Ascending aorta (tissue), 2 donors: ENCODE results near the gene SMURF2. TPM values are rescaled to one million over a fixed set of nuclear protein-coding genes. Genes with fewer than 3 reads are reported as not detected.

Experiments used
- DNase-seq, 2 donors: peaks; one replicate each; pipeline ENCODE4 v3.0.0-alpha.2; 2019; ENCODE audit warnings: low spot score in 2 of 2
- H3K27ac ChIP-seq, 2 donors: fragments of 200-600 bp; sonication (generic); one replicate each; pipeline ENCODE4 v1.5.1; 2016 to 2017; ENCODE audit warnings: mild to moderate bottlenecking in 1 of 2
- H3K27me3 ChIP-seq: fragments of 200-600 bp; sonication (generic); one replicate; pipeline ENCODE4 v1.5.1; 2017
- H3K36me3 ChIP-seq, 2 donors: fragments of 200-600 bp; sonication (generic); one replicate each; pipeline ENCODE4 v1.5.1; 2016
- H3K4me1 ChIP-seq, 2 donors: fragments of 200-600 bp; sonication (generic); one replicate each; pipeline ENCODE4 v1.5.1; 2016 to 2017; ENCODE audit warnings: mild to moderate bottlenecking in 1 of 2
- H3K4me3 ChIP-seq, 2 donors: fragments of 200-600 bp; sonication (generic); one replicate each; pipeline ENCODE4 v1.5.1; 2016 to 2017; ENCODE audit warnings: mild to moderate bottlenecking in 1 of 2
- H3K9me3 ChIP-seq, 2 donors: fragments of 200-600 bp; sonication (generic); one replicate each; pipeline ENCODE4 v1.5.1; 2016
- CTCF ChIP-seq, 3 experiments: fragments of 200-600 bp in 2 of 3; fragments of 450-650 bp in 1 of 3; sonication (generic) in 2 of 3; IDR thresholded peaks; one replicate each; pipeline ENCODE4 v1.5.1; 2016 to 2019; ENCODE audit warnings: antibody characterized with exemption in 3 of 3, mild to moderate bottlenecking in 1 of 3, moderate library complexity in 1 of 3
- intact Hi-C: fragments of 100-400 bp; cut with DNase I; formaldehyde crosslinking; loops from one replicate; pipeline ENCODE4 v1.15.1; 2023
- total RNA-seq: library from RNA; depleted of rRNA; stranded (reverse); fragments of >200 nt; gene quantifications from one replicate; pipeline ENCODE4 v1.1.0, GENCODE V29; 2016

The SMURF2 gene
- total RNA-seq, 1 donor from 2014 or later, result 17.6 TPM

- Histone ChIP-seq H3K9me3 (no peaks in the 10 kb centered on the region), H3K36me3 (peaks cover 3 to 20% of the 10 kb centered on the region in 2 donors), H3K4me3 (no peak overlapping the region), H3K27me3 (no peaks in the 10 kb centered on the region), H3K4me1 (no peaks in the 10 kb centered on the region), H3K27ac (no peak overlapping the region)
- intact Hi-C loops, result no loop called here
- no peak for DNase-seq
- TF ChIP-seq CTCF (IDR thresholded peaks at IDR 0.05), result no peak
These were observed 63.4 kb downstream of the SMURF2 start for GRCh38 chr17:64598672-64599071.

- Histone ChIP-seq H3K4me3 (no peak overlapping the region), H3K4me1 (no peaks in the 10 kb centered on the region), H3K36me3 (peaks cover 18 to 35% of the 10 kb centered on the region in 2 donors), H3K9me3 (no peaks in the 10 kb centered on the region), H3K27me3 (no peaks in the 10 kb centered on the region), H3K27ac (no peak overlapping the region)
- no peak for TF ChIP-seq CTCF (IDR thresholded peaks at IDR 0.05)
- intact Hi-C loops, result no loop called here
- no peak for DNase-seq
These were observed 65.1 kb downstream of the SMURF2 start for GRCh38 chr17:64596988-64597387.

GRCh38 chr17:64596439-64596838 is 65.7 kb downstream of the SMURF2 start:
- Histone ChIP-seq H3K27ac (no peak overlapping the region), H3K4me3 (no peak overlapping the region), H3K9me3 (no peaks in the 10 kb centered on the region), H3K36me3 (peaks cover 19 to 40% of the 10 kb centered on the region in 2 donors), H3K27me3 (no peaks in the 10 kb centered on the region), H3K4me1 (no peaks in the 10 kb centered on the region)
- no peak for DNase-seq
- intact Hi-C loops, result no loop called here
- no peak for TF ChIP-seq CTCF (IDR thresholded peaks at IDR 0.05)

- Histone ChIP-seq H3K27ac (no peak overlapping the region), H3K9me3 (no peaks in the 10 kb centered on the region), H3K4me1 (no peaks in the 10 kb centered on the region), H3K36me3 (peaks cover 23 to 45% of the 10 kb centered on the region in 2 donors), H3K4me3 (no peak overlapping the region), H3K27me3 (no peaks in the 10 kb centered on the region)
- TF ChIP-seq CTCF (IDR thresholded peaks at IDR 0.05), result no peak
- intact Hi-C loops, result no loop called here
- no peak for DNase-seq
These were observed 70.2 kb downstream of the SMURF2 start for GRCh38 chr17:64591944-64592343.

GRCh38 chr17:64585146-64585545 is 77.0 kb downstream of the SMURF2 start:
- H3K27me3 ChIP-seq, result no peaks in the 10 kb centered on the region
- intact Hi-C loops, result no loop called here
- H3K4me3 ChIP-seq, result no peak overlapping the region
- no peaks in the 10 kb centered on the region for H3K9me3 ChIP-seq
- peaks cover 24 to 37% of the 10 kb centered on the region in 2 donors for H3K36me3 ChIP-seq
- TF ChIP-seq CTCF (IDR thresholded peaks at IDR 0.05), result no peak
- DNase-seq, result no peak
- H3K4me1 ChIP-seq, result no peaks in the 10 kb centered on the region
- H3K27ac ChIP-seq, result no peak overlapping the region

GRCh38 chr17:64583038-64583437 is 79.1 kb downstream of the SMURF2 start:
- TF ChIP-seq CTCF (IDR thresholded peaks at IDR 0.05), result no peak
- no peak overlapping the region for H3K27ac ChIP-seq
- DNase-seq, result no peak
- H3K9me3 ChIP-seq, result no peaks in the 10 kb centered on the region
- no peaks in the 10 kb centered on the region for H3K27me3 ChIP-seq
- peaks cover 24 to 56% of the 10 kb centered on the region in 2 donors for H3K36me3 ChIP-seq
- no peaks in the 10 kb centered on the region for H3K4me1 ChIP-seq
- intact Hi-C loops, result no loop called here
- H3K4me3 ChIP-seq, result no peak overlapping the region
